ENCODE results near the gene LRRC56.

LRRC56 gene

DNA sequence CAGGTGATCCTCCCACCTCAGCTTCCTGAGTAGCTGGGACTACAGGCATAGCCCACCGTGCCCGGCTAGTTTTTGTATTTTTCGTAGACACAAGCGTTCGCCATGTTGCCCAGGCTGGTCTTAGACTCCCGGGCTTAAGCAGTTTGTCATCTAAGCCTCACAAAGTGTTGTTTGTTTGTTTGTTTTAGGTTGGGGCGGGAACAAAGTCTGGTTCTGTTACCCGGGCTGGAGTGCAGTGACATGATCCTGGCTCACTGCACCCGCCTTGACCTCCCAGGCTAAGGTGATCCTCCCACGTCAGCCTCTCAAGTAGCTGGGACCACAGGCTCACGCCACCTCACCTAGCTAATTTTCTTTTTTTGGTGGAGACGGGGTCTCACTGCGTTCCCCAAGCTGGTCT is 65.8 kb downstream of the LRRC56 start:
- DNase-seq (ENCODE audit: insufficient read length, low spot score) (no peak), FAIRE-seq (no peak)
- no peak for TF ChIP-seq POLR2A (IDR thresholded peaks at IDR 0.05; ENCODE audit: low read depth, low read length)

All from H54 (cell line).